CD4-positive, CD25-positive, alpha-beta regulatory T cell (primary cell): ENCODE data around the gene FAM181B. TPM values are rescaled to one million over a fixed set of nuclear protein-coding genes. Genes with fewer than 3 reads are reported as not detected.

ENCODE experiments used
- ATAC-seq, 2 donors: fragments of 150-1000 bp; cut with Tn5 transposase; one replicate each; pipeline ENCODE4 v1.10.0; 2021; ENCODE audit warnings: low read depth in 2 of 2, moderate number of reproducible peaks in 2 of 2, moderate library complexity in 1 of 2
- DNase-seq, 3 donors: peaks; one replicate each; pipeline versions ENCODE4 v3.0.0 to v3.0.0-alpha.2; 2012 to 2022; ENCODE audit warnings: mixed read lengths in 1 of 3
- H3K27ac ChIP-seq: one replicate; pipeline ENCODE4 v1.7.0; 2013; ENCODE audit warnings: mild to moderate bottlenecking, low read length; ENCODE audit not compliant: insufficient read depth, poor library complexity, severe bottlenecking
- H3K27me3 ChIP-seq: one replicate; pipeline ENCODE4 v1.7.0; 2013; ENCODE audit warnings: low read length; ENCODE audit not compliant: control insufficient read depth, insufficient read depth
- H3K36me3 ChIP-seq: one replicate; pipeline ENCODE4 v1.7.0; 2013; ENCODE audit warnings: mild to moderate bottlenecking, low read length, moderate library complexity; ENCODE audit not compliant: control insufficient read depth, insufficient read depth
- H3K4me1 ChIP-seq: 2 replicates; pipeline ENCODE4 v1.7.0; 2013; ENCODE audit warnings: mild to moderate bottlenecking, low read length; ENCODE audit not compliant: insufficient read depth, control insufficient read depth, poor library complexity, severe bottlenecking
- H3K4me3 ChIP-seq: one replicate; pipeline ENCODE4 v1.7.0; 2013; ENCODE audit warnings: low read depth, mild to moderate bottlenecking, low read length, moderate library complexity
- H3K9me3 ChIP-seq, 2 experiments: 1 replicate in 1 of 2; 2 replicates in 1 of 2; pipeline ENCODE4 v1.7.0; 2013; ENCODE audit warnings: low read length in 2 of 2, mild to moderate bottlenecking in 1 of 2, moderate library complexity in 1 of 2; ENCODE audit not compliant: control insufficient read depth in 2 of 2
- H3K27ac Mint-ChIP-seq, 3 donors: one replicate each; pipeline ENCODE4 v1.8.0; 2020 to 2022; ENCODE audit warnings: mild to moderate bottlenecking in 3 of 3, mixed read lengths in 3 of 3, moderate library complexity in 2 of 3
- H3K27me3 Mint-ChIP-seq: one replicate; pipeline ENCODE4 v1.8.0; 2022; ENCODE audit warnings: mild to moderate bottlenecking, mixed read lengths
- H3K36me3 Mint-ChIP-seq: one replicate; pipeline ENCODE4 v1.8.0; 2020; ENCODE audit warnings: mixed read lengths
- H3K4me1 Mint-ChIP-seq, 4 donors: one replicate each; pipeline ENCODE4 v1.8.0; 2020 to 2022; ENCODE audit warnings: mixed read lengths in 4 of 4, mild to moderate bottlenecking in 1 of 4
- H3K4me3 Mint-ChIP-seq, 4 donors: one replicate each; pipeline ENCODE4 v1.8.0; 2020 to 2022; ENCODE audit warnings: mild to moderate bottlenecking in 4 of 4, mixed read lengths in 4 of 4, moderate library complexity in 3 of 4
- H3K9me3 Mint-ChIP-seq, 7 donors: one replicate each; pipeline ENCODE4 v1.8.0; 2020 to 2022; ENCODE audit warnings: mixed read lengths in 7 of 7, mild to moderate bottlenecking in 3 of 7, moderate library complexity in 2 of 7
- polyA plus RNA-seq, 4 donors: library from polyadenylated mRNA; unstranded; fragments of 300-500 nt; fragmentation: Illumina TruSeq; gene quantifications; one replicate each; pipeline ENCODE4 v1.2.3, GENCODE V29; 2021
- total RNA-seq: library from RNA; stranded (reverse); gene quantifications from one replicate; pipeline ENCODE4 v1.2.3, GENCODE V29; 2022

FAM181B gene
- total and polyA plus RNA-seq, 5 donors from 2014 or later: not detected

- Histone ChIP-seq H3K27me3 (peaks cover 3% of the 10 kb centered on the region), H3K4me3 (no peak overlapping the region), H3K36me3 (no peaks in the 10 kb centered on the region), H3K27ac (no peak overlapping the region), H3K4me1 (no peaks in the 10 kb centered on the region), H3K9me3 (no peaks in the 10 kb centered on the region)
- peaks cover 0 to 34% (median 11%) of the 10 kb centered on the region in 4 donors for H3K4me1 Mint-ChIP-seq
- H3K9me3 Mint-ChIP-seq: peaks cover 0 to 1% (median 0%) of the 10 kb centered on the region in 7 donors
- H3K4me3 Mint-ChIP-seq: no peak overlapping the region
- DNase-seq (no peak), ATAC-seq (no peak)
- no peaks in the 10 kb centered on the region for H3K36me3 Mint-ChIP-seq
- H3K27me3 Mint-ChIP-seq: peaks cover 7% of the 10 kb centered on the region
- H3K27ac Mint-ChIP-seq: no peak overlapping the region
Observed at GRCh38 chr11:82753921-82754320, 20.3 kb upstream of the FAM181B start.

GRCh38 chr11:82752801-82753200 is 19.1 kb upstream of the FAM181B start:
- no peaks in the 10 kb centered on the region for H3K4me1 ChIP-seq
- Mint-ChIP-seq H3K36me3 (no peaks in the 10 kb centered on the region), H3K4me3 (no peak overlapping the region), H3K27ac (no peak overlapping the region), H3K4me1 (peaks cover 0 to 29% (median 9%) of the 10 kb centered on the region in 4 donors), H3K27me3 (peaks cover 9% of the 10 kb centered on the region), H3K9me3 (peaks cover 0 to 2% (median 0%) of the 10 kb centered on the region in 7 donors)
- H3K27me3 ChIP-seq: peaks cover 3% of the 10 kb centered on the region
- H3K4me3 ChIP-seq: no peak overlapping the region
- H3K9me3 ChIP-seq: no peaks in the 10 kb centered on the region
- no peak overlapping the region for H3K27ac ChIP-seq
- no peak for DNase-seq
- no peaks in the 10 kb centered on the region for H3K36me3 ChIP-seq
- no peak for ATAC-seq

GRCh38 chr11:82750643-82751139 is 17.0 kb upstream of the FAM181B start:
- H3K4me1 Mint-ChIP-seq: peaks cover 0 to 18% (median 7%) of the 10 kb centered on the region in 4 donors
- Histone ChIP-seq H3K9me3 (no peaks in the 10 kb centered on the region), H3K4me3 (peak overlapping the region; percentile 38), H3K27me3 (peaks cover 3% of the 10 kb centered on the region), H3K36me3 (no peaks in the 10 kb centered on the region), H3K4me1 (no peaks in the 10 kb centered on the region), H3K27ac (no peak overlapping the region)
- H3K9me3 Mint-ChIP-seq: peaks cover 0 to 2% (median 0%) of the 10 kb centered on the region in 7 donors
- peaks cover 15% of the 10 kb centered on the region for H3K27me3 Mint-ChIP-seq
- H3K27ac Mint-ChIP-seq: peak overlapping the region in 1 of 3 donors; percentile 23
- peak overlapping the region in 2 of 4 donors; percentile 48 to 54 for H3K4me3 Mint-ChIP-seq
- DNase-seq (peak in 1 of 3 donors; percentile 46), ATAC-seq (peak in 1 of 2 donors; percentile 47)
- no peaks in the 10 kb centered on the region for H3K36me3 Mint-ChIP-seq

- Histone ChIP-seq H3K27me3 (peaks cover 4% of the 10 kb centered on the region), H3K4me3 (no peak overlapping the region), H3K27ac (no peak overlapping the region), H3K36me3 (no peaks in the 10 kb centered on the region), H3K4me1 (no peaks in the 10 kb centered on the region), H3K9me3 (no peaks in the 10 kb centered on the region)
- Mint-ChIP-seq H3K4me3 (no peak overlapping the region), H3K4me1 (peaks cover 0 to 18% (median 7%) of the 10 kb centered on the region in 4 donors), H3K27me3 (peaks cover 26% of the 10 kb centered on the region), H3K36me3 (no peaks in the 10 kb centered on the region), H3K9me3 (peaks cover 0 to 3% (median 0%) of the 10 kb centered on the region in 7 donors), H3K27ac (no peak overlapping the region)
- no peak for ATAC-seq
- no peak for DNase-seq
Observed at GRCh38 chr11:82747471-82747870, 13.8 kb upstream of the FAM181B start.

GRCh38 chr11:82738091-82738490 is 4.4 kb upstream of the FAM181B start:
- Mint-ChIP-seq H3K27me3 (peaks cover 38% of the 10 kb centered on the region), H3K27ac (no peak overlapping the region), H3K36me3 (no peaks in the 10 kb centered on the region), H3K4me3 (no peak overlapping the region), H3K9me3 (peaks cover 0 to 6% (median 0%) of the 10 kb centered on the region in 7 donors), H3K4me1 (peaks cover 0 to 12% (median 3%) of the 10 kb centered on the region in 4 donors)
- ATAC-seq (no peak), DNase-seq (no peak)
- Histone ChIP-seq H3K4me3 (no peak overlapping the region), H3K9me3 (no peaks in the 10 kb centered on the region), H3K4me1 (no peaks in the 10 kb centered on the region), H3K36me3 (no peaks in the 10 kb centered on the region), H3K27ac (no peak overlapping the region), H3K27me3 (peaks cover 14% of the 10 kb centered on the region)

- no peaks in the 10 kb centered on the region for H3K36me3 Mint-ChIP-seq
- Histone ChIP-seq H3K4me1 (no peaks in the 10 kb centered on the region), H3K27me3 (peaks cover 34% of the 10 kb centered on the region), H3K9me3 (no peaks in the 10 kb centered on the region), H3K4me3 (no peak overlapping the region), H3K27ac (no peak overlapping the region), H3K36me3 (no peaks in the 10 kb centered on the region)
- peaks cover 0 to 9% (median 0%) of the 10 kb centered on the region in 7 donors for H3K9me3 Mint-ChIP-seq
- H3K4me1 Mint-ChIP-seq: peaks cover 0 to 16% (median 6%) of the 10 kb centered on the region in 4 donors
- peaks cover 70% of the 10 kb centered on the region for H3K27me3 Mint-ChIP-seq
- H3K27ac Mint-ChIP-seq: no peak overlapping the region
- DNase-seq (no peak), ATAC-seq (no peak)
- H3K4me3 Mint-ChIP-seq: peak overlapping the region in 3 of 4 donors; percentile 22 to 67 (median 54)
Observed at GRCh38 chr11:82734120-82734479, 436 bp upstream of the FAM181B start.

- Histone ChIP-seq H3K27me3 (peaks cover 37% of the 10 kb centered on the region), H3K4me1 (no peaks in the 10 kb centered on the region), H3K27ac (no peak overlapping the region), H3K4me3 (no peak overlapping the region), H3K36me3 (no peaks in the 10 kb centered on the region), H3K9me3 (no peaks in the 10 kb centered on the region)
- Mint-ChIP-seq H3K4me3 (peak overlapping the region in 1 of 4 donors; percentile 28), H3K27me3 (peaks cover 72% of the 10 kb centered on the region), H3K27ac (no peak overlapping the region), H3K36me3 (no peaks in the 10 kb centered on the region), H3K4me1 (peaks cover 0 to 16% (median 6%) of the 10 kb centered on the region in 4 donors), H3K9me3 (peaks cover 0 to 9% (median 0%) of the 10 kb centered on the region in 7 donors)
- ATAC-seq: no peak
- DNase-seq: no peak
Observed at GRCh38 chr11:82732734-82733443, 775 bp downstream of the FAM181B start.
